ENCODE results near the gene PET117.

PET117 gene

DNA sequence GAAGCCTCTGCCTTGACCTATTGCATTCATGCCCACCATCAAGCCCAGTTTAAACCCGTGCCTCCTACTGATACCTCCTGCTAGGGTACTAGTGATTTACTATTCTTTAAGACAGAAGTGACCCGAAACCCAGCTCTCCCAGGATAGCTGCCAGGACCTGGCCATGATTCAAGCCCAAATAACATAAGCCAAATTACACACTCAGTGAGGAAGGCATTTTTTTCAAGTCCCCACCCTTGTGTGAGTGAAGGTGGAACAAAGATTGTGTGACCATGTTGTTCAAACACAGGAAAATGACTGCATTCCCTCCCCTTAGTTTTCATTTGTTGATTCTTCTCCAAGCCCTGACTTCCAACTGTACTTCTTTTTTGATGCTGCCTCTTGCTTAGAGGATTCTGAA, 3.7 kb upstream of the PET117 start:
- no peak overlapping the region for H3K4me3 ChIP-seq (ENCODE audit: control insufficient read depth, low read depth, low read length)
- TF ChIP-seq, protein P1, sequence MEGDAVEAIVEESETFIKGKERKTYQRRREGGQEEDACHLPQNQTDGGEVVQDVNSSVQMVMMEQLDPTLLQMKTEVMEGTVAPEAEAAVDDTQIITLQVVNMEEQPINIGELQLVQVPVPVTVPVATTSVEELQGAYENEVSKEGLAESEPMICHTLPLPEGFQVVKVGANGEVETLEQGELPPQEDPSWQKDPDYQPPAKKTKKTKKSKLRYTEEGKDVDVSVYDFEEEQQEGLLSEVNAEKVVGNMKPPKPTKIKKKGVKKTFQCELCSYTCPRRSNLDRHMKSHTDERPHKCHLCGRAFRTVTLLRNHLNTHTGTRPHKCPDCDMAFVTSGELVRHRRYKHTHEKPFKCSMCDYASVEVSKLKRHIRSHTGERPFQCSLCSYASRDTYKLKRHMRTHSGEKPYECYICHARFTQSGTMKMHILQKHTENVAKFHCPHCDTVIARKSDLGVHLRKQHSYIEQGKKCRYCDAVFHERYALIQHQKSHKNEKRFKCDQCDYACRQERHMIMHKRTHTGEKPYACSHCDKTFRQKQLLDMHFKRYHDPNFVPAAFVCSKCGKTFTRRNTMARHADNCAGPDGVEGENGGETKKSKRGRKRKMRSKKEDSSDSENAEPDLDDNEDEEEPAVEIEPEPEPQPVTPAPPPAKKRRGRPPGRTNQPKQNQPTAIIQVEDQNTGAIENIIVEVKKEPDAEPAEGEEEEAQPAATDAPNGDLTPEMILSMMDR (conservative IDR thresholded peaks at IDR 0.05; ENCODE audit: control insufficient read depth, insufficient read depth, low read depth, low read length) = no peak
- no peak for DNase-seq (ENCODE audit: low read depth)

DNA sequence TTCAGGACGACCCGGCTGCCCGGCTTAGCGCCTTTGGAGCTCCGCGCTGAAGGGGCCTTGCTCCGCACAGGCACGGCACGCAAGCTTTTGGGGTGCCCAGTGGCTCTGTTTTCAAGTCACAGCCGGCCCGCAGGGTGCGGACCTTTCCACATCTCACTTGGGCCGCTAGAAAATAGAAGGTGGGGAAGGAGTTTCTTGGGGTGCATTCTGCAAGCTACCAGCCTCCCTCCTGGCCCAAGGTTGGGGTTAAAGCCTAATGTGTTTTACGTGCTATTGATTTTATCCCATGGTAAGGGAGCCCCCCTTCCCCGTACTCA, 561 bp downstream of the PET117 start:
- TF ChIP-seq, protein P1 (conservative IDR thresholded peaks at IDR 0.05; ENCODE audit: control insufficient read depth, insufficient read depth, low read depth, low read length) = no peak
- no peak for DNase-seq (ENCODE audit: low read depth)
- peak overlapping the region; percentile 83 for H3K4me3 ChIP-seq (ENCODE audit: control insufficient read depth, low read depth, low read length)

DNA sequence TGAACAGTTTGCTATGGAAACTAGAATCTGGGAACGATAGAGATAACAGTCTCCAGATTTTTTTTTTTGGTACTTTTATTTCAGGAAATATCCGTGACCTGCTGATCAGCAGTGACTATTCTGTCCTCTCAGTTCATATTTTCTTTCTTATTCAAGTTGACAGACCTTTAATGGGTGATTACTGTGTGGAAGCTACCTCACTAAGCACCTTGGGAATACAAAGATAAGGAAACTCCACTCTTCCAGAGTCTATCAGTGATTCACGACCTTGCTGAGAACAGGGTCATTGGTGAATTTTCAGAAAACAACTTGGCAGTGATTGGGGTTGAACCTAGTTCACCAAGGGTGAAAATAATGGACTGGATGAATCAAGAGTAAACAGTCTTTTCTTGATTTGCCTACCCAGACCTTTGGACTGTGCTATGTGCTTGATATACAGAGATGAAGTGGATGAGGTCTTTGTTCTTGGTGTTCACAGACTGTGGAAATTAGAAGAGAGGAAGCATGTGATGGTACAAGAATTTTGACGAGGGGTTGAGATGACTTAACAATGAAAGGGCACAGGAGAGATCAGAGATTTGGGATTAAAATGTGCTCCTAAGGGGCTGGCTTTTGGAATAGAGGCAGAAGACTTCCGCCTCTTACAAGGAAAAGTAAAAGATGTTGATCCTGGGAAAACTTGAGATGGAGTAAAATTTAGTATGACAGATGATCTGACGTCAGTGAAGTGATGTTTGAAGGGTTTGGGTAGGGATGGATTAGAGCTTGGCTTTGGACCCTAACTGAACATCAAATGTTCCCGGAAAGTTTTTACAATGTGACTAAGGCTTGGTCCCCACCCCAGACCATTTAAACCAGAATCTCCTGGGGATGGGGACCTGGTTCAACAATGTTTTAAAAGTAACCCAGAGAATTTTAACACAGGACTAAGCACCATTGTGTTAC, 1.2 kb downstream of the PET117 start:
- peak overlapping the region; percentile 83 for H3K4me3 ChIP-seq (ENCODE audit: control insufficient read depth, low read depth, low read length)
- TF ChIP-seq, protein P1 (conservative IDR thresholded peaks at IDR 0.05; ENCODE audit: control insufficient read depth, insufficient read depth, low read depth, low read length) = no peak
- DNase-seq (ENCODE audit: low read depth) = no peak

DNA sequence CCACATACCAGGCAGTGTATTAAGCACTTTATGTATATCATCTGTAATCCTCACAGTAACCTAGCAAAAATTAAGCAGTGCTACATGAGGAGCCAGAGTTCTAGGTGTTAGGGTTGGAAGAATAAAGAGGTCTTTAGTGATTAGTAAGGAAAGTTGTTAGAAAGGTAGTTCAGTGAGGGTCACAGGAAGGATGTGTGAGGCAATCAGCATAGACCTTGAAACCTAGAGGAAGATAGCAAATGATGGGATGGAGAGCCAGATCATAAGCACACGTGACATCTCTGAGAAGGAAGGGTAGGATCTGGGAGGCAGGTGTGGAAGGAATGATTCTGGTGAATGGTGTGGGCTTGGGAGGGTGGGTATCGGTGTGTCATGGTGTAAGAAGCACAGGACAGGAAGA, 2.2 kb downstream of the PET117 start:
- no peak overlapping the region for H3K4me3 ChIP-seq (ENCODE audit: control insufficient read depth, low read depth, low read length)

DNA sequence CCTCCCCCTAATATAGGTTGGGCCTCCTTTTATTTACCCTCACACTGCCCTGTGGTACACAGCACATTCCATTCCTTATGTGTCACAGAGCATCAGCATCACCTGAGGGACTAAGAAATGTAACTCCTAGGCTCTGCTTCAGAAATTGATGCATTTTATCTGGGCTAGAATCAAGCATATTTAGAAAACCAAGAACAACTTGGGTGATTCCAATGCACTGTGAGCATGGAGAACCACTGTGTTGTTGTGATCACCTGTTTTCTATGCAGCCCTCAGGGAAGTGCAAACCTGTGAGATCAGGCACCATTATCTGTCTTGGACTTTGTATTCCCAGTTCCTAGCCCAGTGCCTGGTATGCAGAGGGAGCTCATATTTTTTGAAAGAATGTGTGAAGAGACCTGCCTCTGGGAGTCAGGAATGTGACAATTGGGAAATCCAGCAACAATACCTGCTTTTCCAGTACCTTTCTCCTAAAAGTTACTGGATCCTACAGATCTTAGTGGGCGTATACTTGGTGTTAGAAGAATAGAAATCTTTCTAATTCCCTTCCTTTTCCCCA, 7.0 kb downstream of the PET117 start:
- no peak overlapping the region for H3K4me3 ChIP-seq (ENCODE audit: control insufficient read depth, low read depth, low read length)
- no peak for DNase-seq (ENCODE audit: low read depth)
- TF ChIP-seq, protein P1 (conservative IDR thresholded peaks at IDR 0.05; ENCODE audit: control insufficient read depth, insufficient read depth, low read depth, low read length) = no peak

More for the DNA sequence above, 2.2 kb downstream of the PET117 start:
- no peak for DNase-seq (ENCODE audit: low read depth)
- TF ChIP-seq, protein P1 (conservative IDR thresholded peaks at IDR 0.05; ENCODE audit: control insufficient read depth, insufficient read depth, low read depth, low read length) = no peak

DNA sequence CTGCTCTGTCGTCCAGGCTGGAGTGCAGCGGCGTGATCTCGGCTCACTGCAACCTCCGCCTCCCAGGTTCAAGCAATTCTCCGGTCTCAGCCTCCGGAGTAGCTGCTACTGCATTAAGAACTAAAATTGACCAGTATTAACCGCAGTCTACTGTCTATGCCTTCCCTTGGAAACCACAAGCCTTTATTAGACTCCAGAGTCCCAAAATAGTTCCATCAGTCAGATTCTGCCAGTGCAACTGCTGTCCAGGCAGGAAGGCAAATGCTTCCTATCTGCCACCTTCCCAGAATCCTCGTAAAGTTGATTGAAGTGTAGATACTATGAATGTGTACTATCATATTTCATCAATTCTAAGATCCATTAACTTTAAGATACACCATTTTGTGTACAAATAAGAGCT, 16.7 kb downstream of the PET117 start:
- TF ChIP-seq, protein P1 (conservative IDR thresholded peaks at IDR 0.05; ENCODE audit: control insufficient read depth, insufficient read depth, low read depth, low read length) = no peak
- H3K4me3 ChIP-seq (ENCODE audit: control insufficient read depth, low read depth, low read length) = no peak overlapping the region
- DNase-seq (ENCODE audit: low read depth) = no peak
